GM18520 (cell line): ENCODE results near the gene OR6B2.

ENCODE experiments used
- ATAC-seq: cut with Tn5 transposase; IDR thresholded peaks from one replicate; pipeline ENCODE4 v1.9.1; 2021; ENCODE audit not compliant: unreplicated experiment

The OR6B2 gene

GRCh38 chr2:239983004-239983778 is 47.0 kb downstream of the OR6B2 start:
- ATAC-seq: no peak
